ENCODE data around the gene RPL10. TPM values are rescaled to one million over a fixed set of nuclear protein-coding genes. Genes with fewer than 3 reads are reported as not detected.

Gene RPL10
- total RNA-seq, 4 donors from 2014 or later: 4,372 to 6,501 (median 5,244) TPM

- Histone ChIP-seq H3K36me3 (no peaks in the 10 kb centered on the region), H3K4me3 (no peak overlapping the region), H3K9me3 (no peaks in the 10 kb centered on the region), H3K27ac (peak overlapping the region; percentile 26 to 98 (median 98)), H3K27me3 (no peaks in the 10 kb centered on the region), H3K4me1 (peaks cover 0 to 50% (median 6%) of the 10 kb centered on the region in 4 donors)
- DNase-seq (ENCODE audit: low spot score in 2 of 2): no peak
- TF ChIP-seq, protein P1, sequence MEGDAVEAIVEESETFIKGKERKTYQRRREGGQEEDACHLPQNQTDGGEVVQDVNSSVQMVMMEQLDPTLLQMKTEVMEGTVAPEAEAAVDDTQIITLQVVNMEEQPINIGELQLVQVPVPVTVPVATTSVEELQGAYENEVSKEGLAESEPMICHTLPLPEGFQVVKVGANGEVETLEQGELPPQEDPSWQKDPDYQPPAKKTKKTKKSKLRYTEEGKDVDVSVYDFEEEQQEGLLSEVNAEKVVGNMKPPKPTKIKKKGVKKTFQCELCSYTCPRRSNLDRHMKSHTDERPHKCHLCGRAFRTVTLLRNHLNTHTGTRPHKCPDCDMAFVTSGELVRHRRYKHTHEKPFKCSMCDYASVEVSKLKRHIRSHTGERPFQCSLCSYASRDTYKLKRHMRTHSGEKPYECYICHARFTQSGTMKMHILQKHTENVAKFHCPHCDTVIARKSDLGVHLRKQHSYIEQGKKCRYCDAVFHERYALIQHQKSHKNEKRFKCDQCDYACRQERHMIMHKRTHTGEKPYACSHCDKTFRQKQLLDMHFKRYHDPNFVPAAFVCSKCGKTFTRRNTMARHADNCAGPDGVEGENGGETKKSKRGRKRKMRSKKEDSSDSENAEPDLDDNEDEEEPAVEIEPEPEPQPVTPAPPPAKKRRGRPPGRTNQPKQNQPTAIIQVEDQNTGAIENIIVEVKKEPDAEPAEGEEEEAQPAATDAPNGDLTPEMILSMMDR (IDR thresholded peaks at IDR 0.05): no peak
- WGBS, 2 donors: 74 to 86% methylated on average over 3 of the region's 3 CpGs
Measured at GRCh38 chrX:154376774-154377173, 21.4 kb upstream of the RPL10 start.

DNA sequence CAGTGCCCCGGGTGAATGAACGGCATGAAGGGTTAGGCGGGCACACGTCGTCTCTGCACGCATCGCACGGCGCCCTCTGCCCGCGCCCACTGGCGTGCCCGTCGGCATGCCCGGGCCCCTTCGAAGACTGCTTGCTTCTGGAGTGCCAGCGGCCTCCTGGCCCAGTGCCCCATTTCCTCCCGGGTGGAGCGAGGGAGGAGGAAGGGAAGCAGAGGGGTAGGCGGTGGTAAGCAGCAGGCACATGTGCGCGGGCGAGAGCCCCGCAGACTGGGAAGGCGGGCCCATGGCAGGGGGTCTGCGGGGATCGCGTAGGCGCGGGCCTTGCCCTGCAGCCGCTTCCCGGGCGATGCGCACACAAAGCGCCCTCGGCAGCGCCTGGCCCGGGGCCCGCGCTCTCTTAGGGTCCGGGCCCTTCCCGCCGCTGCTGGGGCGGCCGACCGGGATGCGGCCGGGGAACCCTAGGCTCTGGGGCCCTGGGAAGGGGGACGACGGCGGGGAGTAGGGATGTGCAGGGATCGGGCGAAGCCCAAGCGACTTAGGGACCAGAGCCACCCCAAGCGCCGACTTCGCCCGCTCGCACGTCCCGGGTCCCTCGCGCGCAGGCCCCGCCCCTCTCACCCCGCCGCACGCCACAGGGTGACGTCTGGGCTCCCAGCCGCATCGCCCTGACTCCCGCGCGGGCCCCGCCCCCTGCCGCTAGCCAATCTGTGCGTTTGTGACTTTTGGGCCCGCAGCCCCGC is 19.9 kb upstream of the RPL10 start:
- no peak for DNase-seq (ENCODE audit: low spot score in 2 of 2)
- TF ChIP-seq EP300 (IDR thresholded peaks at IDR 0.05): peak in 1 of 2 donors; percentile 91
- TF ChIP-seq, protein P1 (IDR thresholded peaks at IDR 0.05): no peak
- peak; percentile 86 to 96 for TF ChIP-seq POLR2A (IDR thresholded peaks at IDR 0.05)
- H3K9me3 ChIP-seq: no peaks in the 10 kb centered on the region
- H3K4me3 ChIP-seq: peak overlapping the region; percentile 20 to 60 (median 49)
- peak overlapping the region; percentile 95 to 98 (median 98) for H3K27ac ChIP-seq
- WGBS, 2 donors: 0 to 46% methylated on average over 31 to 68 of the region's 79 CpGs
- no peaks in the 10 kb centered on the region for H3K27me3 ChIP-seq
- peaks cover 0 to 35% (median 0%) of the 10 kb centered on the region in 4 donors for H3K4me1 ChIP-seq
- no peaks in the 10 kb centered on the region for H3K36me3 ChIP-seq

- H3K27me3 ChIP-seq: no peaks in the 10 kb centered on the region
- H3K36me3 ChIP-seq: no peaks in the 10 kb centered on the region
- peaks cover 0 to 28% (median 0%) of the 10 kb centered on the region in 4 donors for H3K4me1 ChIP-seq
- no peaks in the 10 kb centered on the region for H3K9me3 ChIP-seq
- DNase-seq (ENCODE audit: low spot score in 2 of 2): peak; percentile 92
- 0 to 53% methylated on average over 9 to 103 of the region's 103 CpGs for WGBS, 2 donors
- peak within 1 kb of the TSS; percentile 64 to 86 (median 73) for H3K4me3 ChIP-seq
- TF ChIP-seq POLR2A (IDR thresholded peaks at IDR 0.05) (peak; percentile 81 to 93), EP300 (IDR thresholded peaks at IDR 0.05) (peak; percentile 79 to 92)
- TF ChIP-seq, protein P1 (IDR thresholded peaks at IDR 0.05): peak in 2 of 5 experiments; percentile 26 to 27
- H3K27ac ChIP-seq: peak within 1 kb of the TSS; percentile 98 to 100 (median 98)
Measured at GRCh38 chrX:154378799-154379568, 19.2 kb upstream of the RPL10 start, which contains the start of gene EMD. Gene EMD (plus strand): TSS chrX:154379295. CDS start chrX:154379485, 190 bp downstream.

GRCh38 chrX:154379569-154379951 is 18.6 kb upstream of the RPL10 start:
- no peaks in the 10 kb centered on the region for H3K36me3 ChIP-seq
- DNase-seq (ENCODE audit: low spot score in 2 of 2): no peak
- WGBS, 2 donors: 0 to 24% methylated on average over 7 to 37 of the region's 38 CpGs
- TF ChIP-seq EP300 (IDR thresholded peaks at IDR 0.05): no peak
- TF ChIP-seq POLR2A (IDR thresholded peaks at IDR 0.05): no peak
- TF ChIP-seq, protein P1 (IDR thresholded peaks at IDR 0.05): no peak
- H3K27me3 ChIP-seq: no peaks in the 10 kb centered on the region
- peak overlapping the region; percentile 64 to 86 (median 73) for H3K4me3 ChIP-seq
- H3K4me1 ChIP-seq: peaks cover 0 to 24% (median 0%) of the 10 kb centered on the region in 4 donors
- no peaks in the 10 kb centered on the region for H3K9me3 ChIP-seq
- H3K27ac ChIP-seq: peak overlapping the region; percentile 98 to 100 (median 98)

Measured in tibial nerve (tissue), 4 donors.